HG03175 (cell line): Measurements from ENCODE around the gene PMM1.
"Not testable (repeated sequence)": the region's sequence is repeated elsewhere in the genome, so short reads cannot be mapped to it uniquely, and the experiment has no call there.

Experiments used
- ATAC-seq: cut with Tn5 transposase; IDR thresholded peaks from one replicate; pipeline ENCODE4 v1.9.1; 2021; ENCODE audit warnings: mild to moderate bottlenecking, moderate library complexity; ENCODE audit not compliant: unreplicated experiment

Gene PMM1

GRCh38 chr22:41589391-41590241 is at the start of gene PMM1:
PMM1 (minus strand) TSS chr22:41589840; CDS start chr22:41589805, 35 bp downstream.
- peak; percentile 92 for ATAC-seq

GRCh38 chr22:41638748-41639147 is 49.1 kb upstream of the PMM1 start:
- no peak for ATAC-seq

- no peak for ATAC-seq
These were observed 48.5 kb upstream of the PMM1 start for GRCh38 chr22:41638124-41638523.

- not testable (repeated sequence) for ATAC-seq
These were observed 48.0 kb upstream of the PMM1 start for GRCh38 chr22:41637623-41638022.

GRCh38 chr22:41636467-41636866 is 46.8 kb upstream of the PMM1 start:
- no peak for ATAC-seq

GRCh38 chr22:41634610-41635009 is 45.0 kb upstream of the PMM1 start:
- ATAC-seq, result not testable (repeated sequence)

- ATAC-seq, result not testable (repeated sequence)
These were observed 42.0 kb upstream of the PMM1 start for GRCh38 chr22:41631615-41632014.

GRCh38 chr22:41631115-41631514 is 41.5 kb upstream of the PMM1 start:
- not testable (repeated sequence) for ATAC-seq

- no peak for ATAC-seq
These were observed 35.9 kb upstream of the PMM1 start for GRCh38 chr22:41625577-41625976.

- ATAC-seq, result no peak
These were observed 32.2 kb upstream of the PMM1 start for GRCh38 chr22:41621911-41622179.

GRCh38 chr22:41621099-41621910 is 31.7 kb upstream of the PMM1 start, which contains the start of gene XRCC6:
XRCC6 (plus strand) TSS chr22:41621295; CDS start chr22:41622005, 710 bp downstream.
- peak; percentile 83 for ATAC-seq

- peak; percentile 10 for ATAC-seq
These were observed 31.0 kb upstream of the PMM1 start, which contains the start of gene DESI1 for GRCh38 chr22:41620589-41621098. DESI1 (minus strand) TSS chr22:41621043; CDS start chr22:41620839, 204 bp downstream.

- ATAC-seq, result no peak
These were observed 30.4 kb upstream of the PMM1 start for GRCh38 chr22:41619979-41620588.

- ATAC-seq, result no peak
These were observed 23.8 kb upstream of the PMM1 start for GRCh38 chr22:41613456-41613855.

GRCh38 chr22:41612603-41613306 is 23.1 kb upstream of the PMM1 start:
- ATAC-seq, result no peak

GRCh38 chr22:41608386-41608785 is 18.7 kb upstream of the PMM1 start:
- no peak for ATAC-seq

GRCh38 chr22:41603873-41604332 is 14.3 kb upstream of the PMM1 start:
- ATAC-seq, result peak; percentile 56

GRCh38 chr22:41600976-41601375 is 11.3 kb upstream of the PMM1 start:
- no peak for ATAC-seq

- ATAC-seq, result no peak
These were observed 9.4 kb upstream of the PMM1 start for GRCh38 chr22:41598891-41599635.

GRCh38 chr22:41598081-41598480 is 8.4 kb upstream of the PMM1 start:
- ATAC-seq, result no peak
